Measurements from ENCODE around the gene UBE3C.

Gene UBE3C

GRCh38 chr7:157282141-157282801 is 143.5 kb downstream of the UBE3C start:
- TF ChIP-seq, protein P1, sequence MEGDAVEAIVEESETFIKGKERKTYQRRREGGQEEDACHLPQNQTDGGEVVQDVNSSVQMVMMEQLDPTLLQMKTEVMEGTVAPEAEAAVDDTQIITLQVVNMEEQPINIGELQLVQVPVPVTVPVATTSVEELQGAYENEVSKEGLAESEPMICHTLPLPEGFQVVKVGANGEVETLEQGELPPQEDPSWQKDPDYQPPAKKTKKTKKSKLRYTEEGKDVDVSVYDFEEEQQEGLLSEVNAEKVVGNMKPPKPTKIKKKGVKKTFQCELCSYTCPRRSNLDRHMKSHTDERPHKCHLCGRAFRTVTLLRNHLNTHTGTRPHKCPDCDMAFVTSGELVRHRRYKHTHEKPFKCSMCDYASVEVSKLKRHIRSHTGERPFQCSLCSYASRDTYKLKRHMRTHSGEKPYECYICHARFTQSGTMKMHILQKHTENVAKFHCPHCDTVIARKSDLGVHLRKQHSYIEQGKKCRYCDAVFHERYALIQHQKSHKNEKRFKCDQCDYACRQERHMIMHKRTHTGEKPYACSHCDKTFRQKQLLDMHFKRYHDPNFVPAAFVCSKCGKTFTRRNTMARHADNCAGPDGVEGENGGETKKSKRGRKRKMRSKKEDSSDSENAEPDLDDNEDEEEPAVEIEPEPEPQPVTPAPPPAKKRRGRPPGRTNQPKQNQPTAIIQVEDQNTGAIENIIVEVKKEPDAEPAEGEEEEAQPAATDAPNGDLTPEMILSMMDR (IDR thresholded peaks at IDR 0.05; ENCODE audit: low read depth, low read length) = no peak
- DNase-seq (ENCODE audit: low read depth, low spot score) = no peak
- H3K4me3 ChIP-seq (ENCODE audit: low read depth, low read length) = no peak overlapping the region
- in situ Hi-C loops (cut with HindIII; ENCODE audit: low sequenced_read_pairs) = no loop called here

GRCh38 chr7:157284229-157285014 is 145.7 kb downstream of the UBE3C start:
- TF ChIP-seq, protein P1 (IDR thresholded peaks at IDR 0.05; ENCODE audit: low read depth, low read length) = no peak
- no peak for DNase-seq (ENCODE audit: low read depth, low spot score)
- H3K4me3 ChIP-seq (ENCODE audit: low read depth, low read length) = no peak overlapping the region
- in situ Hi-C loops (cut with HindIII; ENCODE audit: low sequenced_read_pairs) = no loop called here

DNA sequence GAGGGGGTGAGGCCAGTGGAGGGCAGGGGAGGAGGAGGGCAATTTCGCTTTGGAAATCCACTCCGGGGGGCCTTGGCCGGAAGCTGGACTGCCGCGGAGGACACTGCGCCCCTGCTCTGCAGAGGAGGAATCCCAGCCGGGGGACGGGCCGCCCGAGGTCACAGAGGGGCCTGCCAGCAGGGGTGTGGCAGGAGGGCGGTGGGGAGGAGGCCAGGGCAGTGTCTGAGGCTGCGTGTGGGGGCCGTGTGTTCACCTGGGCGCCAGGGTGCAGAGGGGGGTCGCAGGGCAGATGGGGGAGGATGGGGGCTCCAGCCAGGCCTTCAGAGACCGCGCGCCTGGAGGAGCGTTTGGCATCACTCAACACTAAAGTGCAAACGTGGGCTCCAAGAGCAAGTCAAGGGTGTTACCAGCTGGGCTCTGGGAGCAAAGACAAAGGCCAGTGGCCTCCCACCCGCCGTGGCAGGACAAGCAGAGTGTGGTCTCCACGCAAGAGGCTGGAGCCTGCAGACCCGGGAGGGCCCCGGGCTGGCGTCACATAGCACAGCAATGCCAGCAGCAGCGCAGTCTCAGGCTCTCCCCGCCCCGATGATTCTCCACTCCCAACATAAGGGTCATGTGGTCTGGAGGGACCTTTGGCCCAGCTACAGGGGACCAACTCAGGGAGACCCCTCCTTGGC is 152.8 kb downstream of the UBE3C start:
- in situ Hi-C loops (cut with HindIII; ENCODE audit: low sequenced_read_pairs) = no loop called here
- TF ChIP-seq, protein P1 (IDR thresholded peaks at IDR 0.05; ENCODE audit: low read depth, low read length) = no peak
- no peak overlapping the region for H3K4me3 ChIP-seq (ENCODE audit: low read depth, low read length)
- no peak for DNase-seq (ENCODE audit: low read depth, low spot score)

- in situ Hi-C loops (cut with HindIII; ENCODE audit: low sequenced_read_pairs) = no loop called here
- TF ChIP-seq, protein P1 (IDR thresholded peaks at IDR 0.05; ENCODE audit: low read depth, low read length) = no peak
- no peak overlapping the region for H3K4me3 ChIP-seq (ENCODE audit: low read depth, low read length)
- no peak for DNase-seq (ENCODE audit: low read depth, low spot score)
These were observed 153.5 kb downstream of the UBE3C start for GRCh38 chr7:157292258-157292657.

GRCh38 chr7:157292770-157293412 is 154.2 kb downstream of the UBE3C start:
- DNase-seq (ENCODE audit: low read depth, low spot score) = no peak
- H3K4me3 ChIP-seq (ENCODE audit: low read depth, low read length) = no peak overlapping the region
- in situ Hi-C loops (cut with HindIII; ENCODE audit: low sequenced_read_pairs) = no loop called here
- TF ChIP-seq, protein P1 (IDR thresholded peaks at IDR 0.05; ENCODE audit: low read depth, low read length) = no peak

DNA sequence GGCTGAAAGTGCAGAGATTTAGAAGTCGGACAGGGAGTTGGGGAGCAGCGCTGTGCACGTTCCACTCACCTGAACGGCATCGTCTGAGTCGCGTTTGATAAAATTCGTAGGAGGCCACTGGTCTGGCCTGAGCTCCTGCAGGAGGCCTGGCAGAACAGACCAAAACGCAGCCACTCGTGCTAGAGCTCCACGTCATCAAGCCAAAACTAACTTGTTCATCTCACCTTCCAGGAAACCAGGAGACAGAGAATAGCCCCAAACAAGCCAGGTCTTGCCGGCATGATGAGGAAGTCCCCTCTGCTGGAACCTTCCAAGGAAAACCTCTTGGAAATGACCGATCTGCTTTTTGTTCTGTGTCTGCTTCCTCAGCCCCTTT is 154.7 kb downstream of the UBE3C start:
- no peak overlapping the region for H3K4me3 ChIP-seq (ENCODE audit: low read depth, low read length)
- in situ Hi-C loops (cut with HindIII; ENCODE audit: low sequenced_read_pairs) = no loop called here
- no peak for DNase-seq (ENCODE audit: low read depth, low spot score)
- TF ChIP-seq, protein P1 (IDR thresholded peaks at IDR 0.05; ENCODE audit: low read depth, low read length) = no peak

Measured in astrocyte of the spinal cord (primary cell).